Stimulated activated CD8-positive, alpha-beta memory T cell treated with anti-CD3 and anti-CD28 coated beads, Interleukin-2, amount 100 ng/mL, for 1 hour (primary cell): ENCODE results near the gene ABL1.

ENCODE experiments used
- DNase-seq, 2 donors: peaks; one replicate each; pipeline ENCODE4 v3.0.0-alpha.2; 2020; ENCODE audit warnings: low read depth in 2 of 2

The ABL1 gene

DNA sequence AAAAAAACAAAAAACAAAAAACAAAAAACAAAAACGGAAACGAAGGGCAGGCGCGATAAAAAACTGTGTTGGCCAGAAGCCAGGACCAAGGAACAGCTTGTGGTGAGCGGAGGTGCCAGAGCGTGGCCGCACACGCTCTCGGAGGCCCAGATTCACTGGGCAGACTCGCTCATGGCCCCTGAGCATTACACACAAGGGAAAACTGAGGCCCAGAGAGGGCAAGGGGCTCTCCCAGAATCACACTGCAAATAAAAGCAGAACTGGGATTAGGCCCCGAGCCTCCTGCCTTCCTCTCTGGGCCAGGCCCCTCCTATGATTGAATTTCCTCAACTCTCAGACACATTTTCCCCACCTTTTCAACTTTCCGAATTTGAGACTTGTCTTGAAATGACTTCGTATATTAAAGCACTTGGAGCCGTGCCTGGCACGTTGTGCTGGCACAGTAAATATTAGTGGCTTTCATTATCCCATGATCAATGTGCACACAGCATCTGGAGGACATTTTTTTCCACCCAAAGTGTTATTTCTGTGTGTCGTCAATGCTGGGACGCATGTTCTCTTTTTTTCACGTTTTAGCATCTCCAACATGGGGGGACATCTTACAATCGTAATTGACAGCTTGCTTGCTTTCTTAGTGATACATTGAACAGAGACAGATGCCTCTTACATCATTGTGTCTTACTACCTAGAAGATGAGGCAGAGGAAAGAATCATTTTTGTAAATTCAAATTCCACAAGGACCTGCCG, 96.6 kb downstream of the ABL1 start:
- DNase-seq: no peak

DNA sequence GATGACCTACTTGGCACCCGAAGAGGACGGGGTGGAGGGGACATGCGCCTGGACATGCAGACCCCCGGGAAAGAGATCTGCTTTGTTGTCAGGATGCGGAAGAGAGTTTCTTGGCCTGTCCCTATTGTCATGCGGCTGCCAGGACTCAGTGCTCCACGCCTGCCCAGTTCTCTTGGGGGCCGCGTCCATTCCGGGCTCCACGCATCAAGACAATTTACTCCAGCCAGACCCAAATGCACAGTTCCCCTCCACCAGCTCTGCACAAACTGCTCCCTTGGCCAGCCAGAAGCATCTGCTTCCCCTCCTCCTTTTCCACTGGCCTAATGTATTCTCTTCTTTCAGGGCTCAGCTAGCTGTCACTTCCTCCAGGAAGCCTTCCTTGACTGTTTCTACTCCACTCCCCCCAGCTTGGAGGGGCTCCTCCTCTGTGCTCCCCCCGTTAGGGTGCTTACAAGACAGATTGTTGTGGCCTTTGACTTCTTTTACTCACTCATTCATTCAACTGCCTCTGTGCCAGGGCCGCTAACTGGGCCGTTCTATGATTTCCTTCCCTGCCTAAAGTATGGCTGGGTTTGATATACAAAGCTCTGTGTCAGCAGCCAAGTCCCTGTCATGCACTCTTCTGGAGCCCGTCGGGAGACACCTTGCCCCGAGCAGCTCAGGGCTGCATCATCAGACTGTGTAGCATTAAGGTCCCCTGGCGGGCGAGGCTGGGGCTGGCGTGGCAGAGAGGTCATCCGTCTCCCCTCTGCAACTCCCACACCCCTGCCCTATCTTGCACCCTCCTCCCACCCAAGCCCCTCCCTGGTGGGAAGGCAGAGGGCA, 97.4 kb downstream of the ABL1 start:
- no peak for DNase-seq

DNA sequence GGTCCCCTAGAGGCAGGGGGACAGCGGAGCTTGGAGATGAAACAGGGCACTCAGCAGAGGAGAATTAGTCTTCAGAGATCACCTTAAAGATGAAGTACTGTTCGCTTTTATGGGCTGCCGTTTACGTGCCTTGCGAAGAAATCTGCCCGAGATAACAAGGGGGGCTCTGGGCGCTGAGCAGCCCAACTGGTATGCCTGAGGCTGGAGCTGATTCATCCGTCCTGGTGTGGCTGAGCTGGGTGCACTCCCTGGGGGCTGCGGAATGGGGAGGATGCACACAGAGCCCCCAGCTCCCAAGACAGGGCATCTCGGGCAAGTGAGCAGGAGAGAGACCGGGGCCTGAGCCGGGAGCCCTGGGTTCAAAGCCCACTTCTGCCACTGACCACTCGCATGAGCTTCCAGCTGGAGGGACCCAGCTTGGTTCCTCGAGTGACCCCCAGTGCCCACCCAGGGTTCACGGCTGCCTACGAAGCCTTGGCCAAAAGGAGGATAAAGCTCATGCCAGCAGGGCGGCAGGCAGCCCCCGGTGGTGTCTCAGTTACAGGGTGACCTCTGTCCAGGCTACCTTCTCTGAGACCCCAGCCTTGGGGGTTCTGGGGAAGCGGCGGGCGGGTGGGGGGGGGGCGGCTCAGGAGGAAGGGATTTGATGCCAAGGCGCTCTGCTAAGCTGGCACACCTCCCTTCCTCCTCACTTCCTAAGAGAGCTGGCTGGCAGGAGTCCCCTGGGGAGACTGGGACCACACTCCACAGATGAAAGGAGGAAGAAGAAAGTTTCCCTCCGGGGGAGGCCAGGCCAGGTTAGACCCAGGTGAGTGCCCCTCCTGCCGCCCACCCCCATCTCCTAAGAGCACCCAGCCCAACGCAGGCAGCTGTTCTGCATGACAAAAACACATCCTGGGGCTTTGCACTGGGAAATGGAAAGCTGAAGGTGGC, 98.3 kb downstream of the ABL1 start:
- DNase-seq: no peak

DNA sequence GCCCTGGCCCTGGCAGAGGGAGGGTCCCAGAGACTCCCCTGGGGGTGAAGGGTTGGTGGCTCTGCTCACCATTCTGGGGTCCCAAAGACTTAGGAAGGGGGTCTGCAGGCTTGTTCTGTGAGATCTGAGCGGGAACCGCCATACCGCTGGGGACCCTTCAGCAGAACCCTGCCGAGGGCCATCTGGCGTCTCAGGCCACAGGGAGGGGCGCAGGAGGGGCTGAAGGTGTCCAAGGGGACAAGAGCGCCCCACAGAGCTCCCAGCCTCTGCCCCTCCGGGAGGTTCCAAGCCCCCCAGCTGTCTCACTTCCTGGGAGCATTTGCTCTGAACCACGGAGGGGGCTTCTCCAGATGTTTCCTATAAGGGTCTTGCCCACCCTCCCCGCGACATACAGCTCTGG, 99.2 kb downstream of the ABL1 start:
- DNase-seq: no peak

DNA sequence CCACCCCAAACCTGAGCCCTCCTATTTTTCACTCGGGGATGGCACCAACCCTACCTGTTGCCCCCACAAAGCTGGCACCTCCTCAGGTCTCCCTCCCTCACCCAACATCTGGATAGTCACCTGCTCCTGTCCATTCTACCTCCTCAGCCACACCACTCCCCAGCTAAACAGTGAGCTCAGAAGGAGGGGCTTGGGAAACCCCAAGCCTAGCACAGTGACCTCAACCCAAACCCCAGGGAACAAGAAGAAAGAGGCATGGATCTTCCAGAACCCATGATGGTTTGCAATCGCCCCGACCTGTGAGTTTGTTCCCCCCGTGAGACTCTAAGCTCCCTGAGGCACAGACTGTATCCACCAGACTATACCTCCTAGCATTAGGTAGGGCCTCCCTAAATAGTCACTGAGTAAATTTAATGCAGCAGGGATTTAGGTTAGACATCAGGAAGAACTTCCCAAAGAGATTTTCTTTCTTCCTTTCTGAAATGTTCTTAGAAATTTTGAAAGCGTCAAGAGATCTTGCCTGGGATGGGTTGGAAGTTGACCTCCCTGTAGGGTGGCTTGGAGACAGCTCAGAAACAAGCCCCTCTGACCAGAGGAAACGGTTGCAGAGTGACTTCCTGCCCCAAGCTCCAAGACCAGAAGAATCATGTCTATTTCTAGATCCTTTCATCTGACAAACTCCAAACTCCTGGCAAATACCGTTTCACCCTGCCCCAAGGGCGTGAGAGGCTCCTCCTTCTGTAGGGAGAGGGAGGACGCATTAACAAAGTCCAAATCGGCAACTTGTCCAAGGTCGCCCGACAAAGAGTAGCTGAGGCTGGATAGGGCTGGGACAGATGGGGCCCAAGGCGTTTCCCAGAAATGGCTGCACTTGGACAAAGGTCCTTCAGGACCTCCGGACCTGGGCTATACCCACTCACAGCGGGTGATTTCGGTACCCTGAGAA, 99.9 kb downstream of the ABL1 start:
- no peak for DNase-seq

DNA sequence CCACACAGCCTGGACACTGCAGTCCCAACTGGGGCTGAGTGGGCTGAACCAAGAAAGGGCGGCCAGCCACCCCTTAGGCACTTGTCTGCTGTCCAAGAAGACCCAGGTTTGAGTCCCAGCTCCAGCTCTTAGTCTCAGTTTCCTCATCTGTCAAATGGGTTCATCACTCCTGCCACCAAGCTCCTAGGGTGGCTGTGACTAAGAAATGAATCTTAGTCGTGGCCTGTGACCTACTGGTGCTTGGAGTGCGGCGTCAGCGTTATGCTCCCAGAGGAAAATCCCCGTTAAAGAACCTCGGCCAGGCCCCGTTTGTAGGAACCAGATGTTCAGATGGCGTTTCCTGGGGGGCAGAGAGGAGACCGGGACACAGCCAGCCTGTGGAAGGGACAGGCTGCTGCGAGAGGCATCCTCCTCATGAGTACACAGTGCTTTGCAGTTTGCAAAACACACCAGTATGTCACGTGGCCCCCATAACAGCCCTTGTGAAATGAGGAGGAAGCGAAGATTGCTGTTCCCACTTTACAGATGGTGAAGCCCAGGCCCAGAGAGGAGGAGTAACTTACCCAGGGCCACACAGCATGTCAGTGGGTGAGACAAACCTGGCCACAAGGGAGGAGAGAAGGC, 100.7 kb downstream of the ABL1 start:
- no peak for DNase-seq

DNA sequence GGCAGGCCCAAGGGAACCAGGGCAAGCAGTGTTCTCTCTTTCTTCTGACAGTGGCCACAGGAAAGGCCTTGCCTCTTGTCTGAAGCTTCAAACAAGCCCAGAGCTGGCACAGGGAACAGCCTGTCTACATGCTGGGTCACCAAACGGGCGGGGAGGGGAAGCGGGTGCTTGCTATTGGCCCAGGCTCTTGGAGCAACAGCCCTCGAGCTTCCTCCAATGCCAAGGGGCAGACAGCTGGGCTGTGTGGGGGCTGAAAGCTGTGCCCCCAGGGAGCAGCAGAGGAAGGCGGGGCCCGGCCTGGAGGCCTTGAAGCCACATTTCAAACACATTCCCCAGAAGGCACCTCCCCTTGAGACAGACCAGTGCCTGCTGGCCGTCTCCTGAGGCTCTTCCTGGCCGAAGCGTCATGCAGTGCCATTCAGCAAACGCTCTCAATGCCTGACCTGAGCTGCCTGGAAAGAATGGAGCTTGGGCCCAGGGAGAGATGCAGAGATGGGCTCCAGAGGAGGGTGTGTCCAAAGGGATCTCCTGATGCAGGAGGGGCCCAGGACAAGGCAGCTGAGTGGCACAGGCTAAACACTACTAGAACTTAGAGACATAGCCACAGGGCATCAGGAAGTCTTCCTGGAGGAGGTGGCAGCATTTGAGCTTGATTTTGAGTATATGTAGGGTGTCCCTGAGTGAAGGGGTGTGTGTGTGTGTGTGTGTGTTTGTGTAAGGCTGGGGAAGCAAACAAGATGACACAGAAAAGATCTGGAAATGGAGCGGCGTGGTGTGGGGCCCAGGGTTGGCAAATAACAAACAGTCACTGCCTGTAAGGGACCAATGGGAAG, 101.4 kb downstream of the ABL1 start:
- DNase-seq: no peak
